SK-N-SH treated with all-trans-retinoic acid at 6 μM for 48 hours (cell line): ENCODE measurements around the gene RAB11FIP4.

Source experiments
- ARNTL ChIP-seq: fragments of 450-650 bp; formaldehyde crosslinking; IDR thresholded peaks from 2 replicates; pipeline ENCODE4 v1.5.0; 2020; ENCODE audit warnings: low read depth, mild to moderate bottlenecking, moderate library complexity, borderline replicate concordance
- CSDC2 ChIP-seq: fragments of 250-450 bp; sonication (Bioruptor Pico); IDR thresholded peaks from 2 replicates; pipeline ENCODE4 v1.5.0; 2020; ENCODE audit warnings: mild to moderate bottlenecking, moderate library complexity
- TCF4 ChIP-seq: fragments of 250-450 bp; sonication (Bioruptor Pico); IDR thresholded peaks from 2 replicates; pipeline ENCODE4 v1.8.0; 2021; ENCODE audit warnings: mild to moderate bottlenecking, moderate library complexity, borderline replicate concordance
- ZNF8 ChIP-seq: fragments of 450-650 bp; formaldehyde crosslinking; IDR thresholded peaks from 2 replicates; pipeline ENCODE4 v1.5.0; 2020; ENCODE audit warnings: mild to moderate bottlenecking, moderate library complexity

DNA sequence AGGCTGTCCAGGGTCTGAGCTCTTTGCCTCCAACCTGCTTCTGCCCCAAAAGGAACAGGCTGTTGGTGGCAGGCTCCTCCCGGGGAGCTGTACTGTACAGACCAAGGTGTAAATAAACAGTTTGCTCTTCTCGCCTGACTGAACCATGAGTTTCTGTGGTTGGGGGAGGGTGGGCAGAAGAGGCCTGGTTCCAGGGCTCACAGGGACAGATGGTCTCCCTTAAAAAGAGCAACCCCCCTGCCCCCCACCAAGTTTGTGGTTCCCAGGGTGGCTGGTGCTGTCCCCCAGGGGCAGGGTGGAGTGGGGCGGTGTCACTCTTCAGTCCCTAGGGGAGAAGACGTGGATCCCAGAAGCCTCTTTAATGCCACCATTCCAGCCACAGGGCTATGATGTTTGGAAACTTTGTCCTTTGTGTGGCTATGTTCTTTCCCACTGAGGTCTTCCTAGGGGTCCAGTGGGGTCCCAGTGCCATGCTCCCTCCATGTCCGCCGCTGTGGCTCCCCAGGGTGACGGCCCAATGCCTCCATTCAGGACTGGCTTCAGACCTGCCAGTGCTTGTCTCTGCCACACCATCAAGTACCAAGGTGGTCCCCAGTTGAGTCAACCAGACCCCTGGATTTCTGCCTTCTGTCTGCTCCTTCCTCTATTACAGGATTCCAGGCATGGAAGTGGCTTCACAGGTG lies 146.7 kb downstream of the RAB11FIP4 start:
- TF ChIP-seq ZNF8 (CRISPR knock-in tag) (no peak), TCF4 (CRISPR knock-in tag) (no peak), ARNTL (CRISPR knock-in tag) (no peak), CSDC2 (no peak)
